Right atrium auricular region (tissue), 2 donors: ENCODE measurements around the gene CFAP73. TPM values are rescaled to one million over a fixed set of nuclear protein-coding genes. Genes with fewer than 3 reads are reported as not detected.

Experiments
- DNase-seq: peaks from one replicate; pipeline ENCODE4 v3.0.0-alpha.2; 2019; ENCODE audit warnings: low spot score
- H3K27ac ChIP-seq, 2 donors: fragments of 200-600 bp; sonication (generic); 1 replicate in 1 of 2; 2 replicates in 1 of 2; pipeline ENCODE4 v1.5.1; 2016 to 2019
- H3K27me3 ChIP-seq, 2 donors: fragments of 200-600 bp; sonication (generic); one replicate each; pipeline versions ENCODE4 v1.5.1 to v1.6.0; 2017 to 2019
- H3K36me3 ChIP-seq: fragments of 200-600 bp; sonication (generic); one replicate; pipeline ENCODE4 v1.5.1; 2016
- H3K4me1 ChIP-seq, 2 donors: fragments of 200-600 bp; sonication (generic); one replicate each; pipeline versions ENCODE4 v1.5.1 to v1.6.0; 2017 to 2019
- H3K4me3 ChIP-seq, 2 donors: fragments of 200-600 bp; sonication (generic); 1 replicate in 1 of 2; 2 replicates in 1 of 2; pipeline ENCODE4 v1.5.1; 2017 to 2019; ENCODE audit warnings: mild to moderate bottlenecking in 1 of 2, moderate library complexity in 1 of 2
- H3K9me3 ChIP-seq, 2 donors: fragments of 200-600 bp; sonication (generic); one replicate each; pipeline ENCODE4 v1.5.1; 2019
- total RNA-seq, 2 donors: library from RNA; depleted of rRNA; stranded (reverse); fragments of >200 nt; gene quantifications; one replicate each; pipeline ENCODE4 v1.1.0, GENCODE V29; 2016
- TF ChIP-seq, protein P1 (sequence below), 2 donors: fragments of 200-600 bp; sonication (generic); IDR thresholded peaks; one replicate each; pipeline ENCODE4 v1.5.1; 2019; ENCODE audit warnings: antibody characterized with exemption in 2 of 2

Gene CFAP73
- total RNA-seq, 2 donors from 2014 or later: not detected

DNA sequence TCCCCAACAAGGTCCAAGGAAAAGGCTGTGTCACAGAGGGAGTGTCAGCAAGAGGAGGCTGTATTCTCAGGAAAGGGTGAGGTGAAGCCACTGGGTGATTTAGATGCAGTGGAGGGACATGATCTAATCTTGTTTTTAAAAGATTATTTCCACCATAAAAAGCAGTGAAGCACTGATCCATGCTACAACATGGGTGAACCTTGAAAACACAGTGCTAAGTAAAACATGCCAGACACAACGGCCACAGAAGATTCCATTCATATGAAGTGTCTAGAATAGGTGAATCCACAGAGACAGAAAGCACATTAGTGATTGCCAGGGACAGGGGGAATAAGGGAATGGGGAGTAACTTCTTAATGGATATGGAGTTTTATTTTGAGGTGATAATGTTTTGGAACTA is 48.8 kb downstream of the CFAP73 start:
- Histone ChIP-seq H3K27ac (no peak overlapping the region), H3K4me1 (peaks cover 0 to 14% of the 10 kb centered on the region in 2 donors), H3K9me3 (no peaks in the 10 kb centered on the region), H3K4me3 (no peak overlapping the region), H3K36me3 (no peaks in the 10 kb centered on the region), H3K27me3 (no peaks in the 10 kb centered on the region)
- TF ChIP-seq, protein P1, sequence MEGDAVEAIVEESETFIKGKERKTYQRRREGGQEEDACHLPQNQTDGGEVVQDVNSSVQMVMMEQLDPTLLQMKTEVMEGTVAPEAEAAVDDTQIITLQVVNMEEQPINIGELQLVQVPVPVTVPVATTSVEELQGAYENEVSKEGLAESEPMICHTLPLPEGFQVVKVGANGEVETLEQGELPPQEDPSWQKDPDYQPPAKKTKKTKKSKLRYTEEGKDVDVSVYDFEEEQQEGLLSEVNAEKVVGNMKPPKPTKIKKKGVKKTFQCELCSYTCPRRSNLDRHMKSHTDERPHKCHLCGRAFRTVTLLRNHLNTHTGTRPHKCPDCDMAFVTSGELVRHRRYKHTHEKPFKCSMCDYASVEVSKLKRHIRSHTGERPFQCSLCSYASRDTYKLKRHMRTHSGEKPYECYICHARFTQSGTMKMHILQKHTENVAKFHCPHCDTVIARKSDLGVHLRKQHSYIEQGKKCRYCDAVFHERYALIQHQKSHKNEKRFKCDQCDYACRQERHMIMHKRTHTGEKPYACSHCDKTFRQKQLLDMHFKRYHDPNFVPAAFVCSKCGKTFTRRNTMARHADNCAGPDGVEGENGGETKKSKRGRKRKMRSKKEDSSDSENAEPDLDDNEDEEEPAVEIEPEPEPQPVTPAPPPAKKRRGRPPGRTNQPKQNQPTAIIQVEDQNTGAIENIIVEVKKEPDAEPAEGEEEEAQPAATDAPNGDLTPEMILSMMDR (IDR thresholded peaks at IDR 0.05): no peak
- DNase-seq: no peak

DNA sequence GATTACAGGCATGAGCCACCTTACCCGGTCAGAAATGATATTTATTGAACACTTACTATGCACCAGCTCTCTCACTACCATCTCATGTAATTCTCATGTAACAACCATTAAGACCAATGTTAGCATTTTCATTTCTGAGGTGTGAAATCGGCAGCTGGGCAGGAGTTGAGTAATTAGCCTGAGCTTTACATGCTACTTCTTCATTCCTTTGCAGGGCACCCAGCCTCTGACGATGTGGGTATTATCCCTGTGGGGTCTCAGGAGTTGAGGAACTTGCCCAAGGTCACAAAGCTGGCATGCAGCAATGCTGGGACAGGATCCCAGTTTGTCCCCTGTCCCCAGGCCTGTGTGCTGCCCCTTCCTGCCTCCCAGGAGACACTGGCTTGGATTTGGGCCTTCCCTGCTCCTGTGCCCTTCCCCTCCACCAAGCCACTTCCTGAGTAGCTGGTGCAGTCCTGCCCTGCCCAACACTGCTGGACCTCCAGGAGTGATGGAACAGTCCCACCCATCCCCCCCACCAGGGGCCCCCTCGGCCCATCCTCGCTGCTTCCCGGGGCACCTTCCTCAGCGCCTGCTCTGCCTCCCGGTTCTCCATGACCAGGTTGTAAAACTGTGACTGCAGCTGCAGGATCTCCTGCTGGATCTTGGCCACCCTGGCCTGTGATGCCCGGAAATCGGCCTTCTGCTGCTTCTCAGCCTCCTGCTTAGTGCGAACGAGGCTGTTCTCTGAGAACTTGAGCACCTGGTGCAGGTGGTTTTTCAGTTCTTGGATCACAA is 50.7 kb downstream of the CFAP73 start:
- H3K4me1 ChIP-seq: peaks cover 0 to 14% of the 10 kb centered on the region in 2 donors
- H3K4me3 ChIP-seq: no peak overlapping the region
- TF ChIP-seq, protein P1 (IDR thresholded peaks at IDR 0.05): no peak
- H3K27me3 ChIP-seq: no peaks in the 10 kb centered on the region
- no peaks in the 10 kb centered on the region for H3K36me3 ChIP-seq
- H3K27ac ChIP-seq: no peak overlapping the region
- no peak for DNase-seq
- no peaks in the 10 kb centered on the region for H3K9me3 ChIP-seq

DNA sequence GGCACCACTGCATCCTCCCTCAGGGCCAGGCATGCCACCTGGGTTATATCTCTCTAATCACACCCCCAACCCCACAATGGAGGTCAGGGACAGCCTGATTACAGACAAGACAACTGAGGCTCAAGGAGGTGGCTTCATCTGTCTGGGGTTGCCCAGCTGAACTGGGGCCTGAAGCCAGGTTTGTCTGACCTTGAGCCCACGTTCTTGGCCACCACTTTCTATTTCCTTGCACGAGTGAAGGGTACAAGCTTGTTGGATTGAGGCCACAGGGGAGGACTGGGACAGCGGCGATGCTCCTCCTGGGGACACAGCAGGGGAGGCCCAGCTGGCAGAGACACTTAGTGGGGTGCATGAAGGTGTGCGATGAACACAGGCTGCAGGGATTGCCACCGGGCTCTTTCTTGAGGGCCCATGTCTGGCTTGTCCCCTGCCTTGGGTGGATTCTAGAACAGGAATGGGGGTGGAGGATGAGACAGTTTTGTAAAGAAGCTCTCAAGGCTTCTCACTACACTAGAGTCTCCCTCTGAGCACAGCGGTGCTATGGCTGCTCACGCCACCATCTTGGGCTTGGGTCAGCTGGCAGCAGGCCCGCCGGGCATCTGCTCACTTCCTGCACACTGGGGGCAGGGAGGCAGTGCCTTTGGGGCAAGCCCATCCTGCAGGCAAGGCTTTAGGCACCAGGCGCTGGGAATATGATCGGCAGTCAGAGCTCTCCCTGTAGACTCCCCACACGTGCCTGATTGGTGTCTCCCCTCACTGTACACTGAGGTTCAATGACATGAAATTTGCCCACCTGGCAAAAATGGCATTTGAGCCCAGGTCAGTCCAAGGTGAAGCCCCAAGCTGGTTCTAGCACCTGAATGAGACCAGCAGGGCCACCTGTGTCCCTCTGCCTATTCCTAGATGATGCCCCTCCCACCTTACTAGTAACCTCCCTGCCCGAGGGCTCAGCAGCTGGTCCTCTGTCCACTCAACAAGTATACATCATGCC is 52.0 kb downstream of the CFAP73 start:
- Histone ChIP-seq H3K4me3 (no peak overlapping the region), H3K4me1 (peaks cover 0 to 14% of the 10 kb centered on the region in 2 donors), H3K27ac (no peak overlapping the region), H3K27me3 (no peaks in the 10 kb centered on the region), H3K36me3 (no peaks in the 10 kb centered on the region), H3K9me3 (no peaks in the 10 kb centered on the region)
- TF ChIP-seq, protein P1 (IDR thresholded peaks at IDR 0.05): no peak
- DNase-seq: no peak

DNA sequence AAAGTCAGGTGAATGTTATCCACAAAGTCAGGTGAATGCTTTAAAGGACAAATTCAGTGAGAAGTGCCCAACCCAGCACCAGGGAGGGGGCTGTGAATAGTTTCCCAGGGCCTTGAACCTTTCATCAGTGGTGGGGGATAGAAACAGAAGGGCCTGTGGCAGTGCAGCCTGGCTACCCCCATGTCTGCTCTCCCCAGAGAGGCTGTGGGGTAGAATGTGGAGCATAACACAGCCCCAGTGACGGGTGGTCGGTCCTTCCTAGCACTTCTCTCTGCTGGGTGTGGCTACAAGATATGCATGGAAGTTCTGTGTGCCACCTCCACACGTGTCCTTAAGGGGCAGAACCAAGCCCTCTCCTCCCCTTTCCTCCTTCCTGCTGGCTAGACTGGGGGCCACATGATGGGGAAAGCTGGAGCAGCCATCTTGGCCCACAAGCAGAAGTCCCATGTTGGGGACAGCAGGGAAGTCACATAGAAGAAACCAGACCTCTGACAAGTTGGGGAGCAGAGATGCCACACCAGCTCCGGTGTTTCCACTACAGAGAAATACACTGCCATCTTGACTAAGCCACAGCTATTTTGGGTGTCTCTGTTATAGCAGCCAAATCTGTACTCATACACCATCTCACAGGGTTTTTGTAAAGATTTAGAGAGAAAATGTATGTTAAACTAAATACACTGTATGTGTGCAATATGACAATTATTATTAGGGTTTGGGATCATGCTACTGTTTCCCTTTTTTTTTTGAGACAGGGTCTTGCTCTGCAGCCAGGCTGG is 53.0 kb downstream of the CFAP73 start:
- Histone ChIP-seq H3K27me3 (no peaks in the 10 kb centered on the region), H3K4me1 (peaks cover 0 to 10% of the 10 kb centered on the region in 2 donors), H3K27ac (no peak overlapping the region), H3K36me3 (no peaks in the 10 kb centered on the region), H3K4me3 (no peak overlapping the region), H3K9me3 (no peaks in the 10 kb centered on the region)
- TF ChIP-seq, protein P1 (IDR thresholded peaks at IDR 0.05): no peak
- no peak for DNase-seq
